ENCODE results near the gene CDKL1. TPM values are rescaled to one million over a fixed set of nuclear protein-coding genes. Genes with fewer than 3 reads are reported as not detected.

CDKL1 gene
- total RNA-seq, 2 experiments from 2014 or later = 2.4 to 2.8 TPM

DNA sequence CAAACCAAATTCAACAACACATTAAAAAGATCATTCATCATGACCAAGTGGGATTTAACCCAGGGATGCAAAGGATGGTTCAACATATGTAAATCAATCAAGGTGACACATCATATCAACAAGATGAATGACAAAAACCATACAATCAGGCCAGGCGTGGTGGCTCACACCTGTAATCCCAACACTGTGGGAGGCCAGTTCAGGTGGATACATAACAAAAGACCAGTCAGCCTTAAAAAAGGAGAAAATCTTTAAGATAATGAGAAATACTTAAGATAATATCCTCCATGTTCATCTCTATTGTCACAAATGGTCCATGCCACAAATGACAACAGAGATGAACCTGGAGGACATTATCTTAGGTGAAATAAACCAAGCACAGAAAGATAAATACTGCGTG, 97.1 kb downstream of the CDKL1 start:
- TF ChIP-seq, protein P1, sequence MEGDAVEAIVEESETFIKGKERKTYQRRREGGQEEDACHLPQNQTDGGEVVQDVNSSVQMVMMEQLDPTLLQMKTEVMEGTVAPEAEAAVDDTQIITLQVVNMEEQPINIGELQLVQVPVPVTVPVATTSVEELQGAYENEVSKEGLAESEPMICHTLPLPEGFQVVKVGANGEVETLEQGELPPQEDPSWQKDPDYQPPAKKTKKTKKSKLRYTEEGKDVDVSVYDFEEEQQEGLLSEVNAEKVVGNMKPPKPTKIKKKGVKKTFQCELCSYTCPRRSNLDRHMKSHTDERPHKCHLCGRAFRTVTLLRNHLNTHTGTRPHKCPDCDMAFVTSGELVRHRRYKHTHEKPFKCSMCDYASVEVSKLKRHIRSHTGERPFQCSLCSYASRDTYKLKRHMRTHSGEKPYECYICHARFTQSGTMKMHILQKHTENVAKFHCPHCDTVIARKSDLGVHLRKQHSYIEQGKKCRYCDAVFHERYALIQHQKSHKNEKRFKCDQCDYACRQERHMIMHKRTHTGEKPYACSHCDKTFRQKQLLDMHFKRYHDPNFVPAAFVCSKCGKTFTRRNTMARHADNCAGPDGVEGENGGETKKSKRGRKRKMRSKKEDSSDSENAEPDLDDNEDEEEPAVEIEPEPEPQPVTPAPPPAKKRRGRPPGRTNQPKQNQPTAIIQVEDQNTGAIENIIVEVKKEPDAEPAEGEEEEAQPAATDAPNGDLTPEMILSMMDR (IDR thresholded peaks at IDR 0.05) = no peak
- Mint-ChIP-seq H3K9me3 (no peaks in the 10 kb centered on the region), H3K27me3 (no peaks in the 10 kb centered on the region), H3K4me3 (no peak overlapping the region), H3K36me3 (ENCODE audit: low read depth) (peaks cover 25% of the 10 kb centered on the region), H3K27ac (no peak overlapping the region), H3K4me1 (ENCODE audit: low read depth) (no peaks in the 10 kb centered on the region)
- ChIA-PET POLR2A (no interaction called here), CTCF (no interaction called here)
- intact Hi-C loops (cut with DNase I, micrococcal nuclease) = no loop called here
- no peaks in the 10 kb centered on the region for H3K9me3 ChIP-seq (ENCODE audit: control insufficient read depth in 1 of 2, insufficient read depth in 1 of 2, low read length in 2 of 2)
- H3K27ac ChIP-seq (ENCODE audit: low read depth in 1 of 2, low read length in 2 of 2) = no peak overlapping the region
- ATAC-seq (ENCODE audit: poor library complexity) (no peak), DNase-seq (no peak)
- H3K4me3 ChIP-seq (ENCODE audit: low read length) = no peak overlapping the region
- no peaks in the 10 kb centered on the region for H3K27me3 ChIP-seq (ENCODE audit: control insufficient read depth in 1 of 2, insufficient read depth in 2 of 2, low read length in 2 of 2)
- no peaks in the 10 kb centered on the region for H3K4me1 ChIP-seq (ENCODE audit: insufficient read depth, low read length)
- no peaks in the 10 kb centered on the region for H3K36me3 ChIP-seq (ENCODE audit: insufficient read depth, low read length)

DNA sequence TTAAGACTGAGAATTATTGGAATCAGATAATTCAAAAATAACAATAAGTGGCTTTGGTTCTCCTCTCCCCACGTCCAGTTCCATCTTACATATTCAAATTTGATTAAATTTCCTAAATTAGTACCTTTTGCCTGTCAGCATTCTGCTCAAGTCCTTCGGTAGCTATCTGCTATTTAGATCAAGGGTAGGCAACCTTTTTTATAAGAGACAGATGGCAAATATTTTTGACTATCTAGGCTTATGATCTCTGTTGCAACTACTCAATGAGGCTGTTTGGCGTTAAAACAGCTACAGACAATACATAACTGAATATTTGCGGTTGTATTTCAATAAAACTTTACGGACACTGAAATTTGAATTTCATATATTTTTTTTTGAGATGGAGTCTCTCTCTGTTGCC, 106.4 kb downstream of the CDKL1 start:
- Histone ChIP-seq H3K36me3 (ENCODE audit: insufficient read depth, low read length) (no peaks in the 10 kb centered on the region), H3K4me1 (ENCODE audit: insufficient read depth, low read length) (no peaks in the 10 kb centered on the region), H3K27ac (ENCODE audit: low read depth in 1 of 2, low read length in 2 of 2) (no peak overlapping the region), H3K27me3 (ENCODE audit: control insufficient read depth in 1 of 2, insufficient read depth in 2 of 2, low read length in 2 of 2) (no peaks in the 10 kb centered on the region), H3K4me3 (ENCODE audit: low read length) (no peak overlapping the region), H3K9me3 (ENCODE audit: control insufficient read depth in 1 of 2, insufficient read depth in 1 of 2, low read length in 2 of 2) (no peaks in the 10 kb centered on the region)
- Mint-ChIP-seq H3K36me3 (ENCODE audit: low read depth) (peaks cover 27% of the 10 kb centered on the region), H3K27me3 (no peaks in the 10 kb centered on the region), H3K9me3 (no peaks in the 10 kb centered on the region), H3K4me3 (no peak overlapping the region), H3K4me1 (ENCODE audit: low read depth) (no peaks in the 10 kb centered on the region), H3K27ac (no peak overlapping the region)
- ATAC-seq (ENCODE audit: poor library complexity) (no peak), DNase-seq (no peak)
- TF ChIP-seq, protein P1 (IDR thresholded peaks at IDR 0.05) = no peak
- POLR2A ChIA-PET = no interaction called here
- CTCF ChIA-PET = interaction anchor here (1.2 kb wide), 1 partner anchor 231 kb away, joined by 3 read pairs; no protein-coding TSS in a partner anchor
- intact Hi-C loops (cut with DNase I, micrococcal nuclease) = no loop called here

DNA sequence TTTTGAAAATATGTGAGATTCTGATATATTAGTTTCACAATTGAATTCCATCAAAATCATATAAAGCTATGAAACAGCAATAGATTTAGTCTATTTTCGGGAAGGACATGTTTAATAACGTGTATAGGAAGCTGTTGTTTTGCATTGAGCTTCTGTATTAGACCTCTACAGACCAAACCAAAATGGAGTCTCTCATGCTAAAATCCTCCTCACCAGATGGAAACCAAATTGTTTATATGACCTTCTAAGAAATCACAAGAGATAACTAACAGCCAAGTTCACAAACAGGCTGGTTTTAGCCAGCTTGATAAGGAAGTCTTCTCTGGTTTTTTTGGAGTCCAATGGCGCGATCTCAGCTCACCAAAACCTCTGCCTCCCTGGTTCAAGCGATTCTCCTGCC, 108.5 kb downstream of the CDKL1 start:
- DNase-seq (no peak), ATAC-seq (ENCODE audit: poor library complexity) (no peak)
- ChIA-PET POLR2A (no interaction called here), CTCF (no interaction called here)
- H3K4me3 Mint-ChIP-seq = no peak overlapping the region
- no peaks in the 10 kb centered on the region for H3K36me3 ChIP-seq (ENCODE audit: insufficient read depth, low read length)
- H3K9me3 Mint-ChIP-seq = no peaks in the 10 kb centered on the region
- no peaks in the 10 kb centered on the region for H3K27me3 ChIP-seq (ENCODE audit: control insufficient read depth in 1 of 2, insufficient read depth in 2 of 2, low read length in 2 of 2)
- H3K27ac ChIP-seq (ENCODE audit: low read depth in 1 of 2, low read length in 2 of 2) = no peak overlapping the region
- peaks cover 16% of the 10 kb centered on the region for H3K36me3 Mint-ChIP-seq (ENCODE audit: low read depth)
- TF ChIP-seq, protein P1 (IDR thresholded peaks at IDR 0.05) = no peak
- no peaks in the 10 kb centered on the region for H3K4me1 ChIP-seq (ENCODE audit: insufficient read depth, low read length)
- no peaks in the 10 kb centered on the region for H3K9me3 ChIP-seq (ENCODE audit: control insufficient read depth in 1 of 2, insufficient read depth in 1 of 2, low read length in 2 of 2)
- H3K27ac Mint-ChIP-seq = no peak overlapping the region
- H3K27me3 Mint-ChIP-seq = no peaks in the 10 kb centered on the region
- H3K4me3 ChIP-seq (ENCODE audit: low read length) = no peak overlapping the region
- intact Hi-C loops (cut with DNase I, micrococcal nuclease) = no loop called here
- no peaks in the 10 kb centered on the region for H3K4me1 Mint-ChIP-seq (ENCODE audit: low read depth)
